HG02973 (cell line): ENCODE data around the gene IZUMO1.
"Not testable (repeated sequence)": the region's sequence is repeated elsewhere in the genome, so short reads cannot be mapped to it uniquely, and the experiment has no call there.

Experiments
- ATAC-seq: cut with Tn5 transposase; IDR thresholded peaks from one replicate; pipeline ENCODE4 v1.9.1; 2021; ENCODE audit warnings: moderate library complexity; ENCODE audit not compliant: unreplicated experiment

Gene IZUMO1

DNA sequence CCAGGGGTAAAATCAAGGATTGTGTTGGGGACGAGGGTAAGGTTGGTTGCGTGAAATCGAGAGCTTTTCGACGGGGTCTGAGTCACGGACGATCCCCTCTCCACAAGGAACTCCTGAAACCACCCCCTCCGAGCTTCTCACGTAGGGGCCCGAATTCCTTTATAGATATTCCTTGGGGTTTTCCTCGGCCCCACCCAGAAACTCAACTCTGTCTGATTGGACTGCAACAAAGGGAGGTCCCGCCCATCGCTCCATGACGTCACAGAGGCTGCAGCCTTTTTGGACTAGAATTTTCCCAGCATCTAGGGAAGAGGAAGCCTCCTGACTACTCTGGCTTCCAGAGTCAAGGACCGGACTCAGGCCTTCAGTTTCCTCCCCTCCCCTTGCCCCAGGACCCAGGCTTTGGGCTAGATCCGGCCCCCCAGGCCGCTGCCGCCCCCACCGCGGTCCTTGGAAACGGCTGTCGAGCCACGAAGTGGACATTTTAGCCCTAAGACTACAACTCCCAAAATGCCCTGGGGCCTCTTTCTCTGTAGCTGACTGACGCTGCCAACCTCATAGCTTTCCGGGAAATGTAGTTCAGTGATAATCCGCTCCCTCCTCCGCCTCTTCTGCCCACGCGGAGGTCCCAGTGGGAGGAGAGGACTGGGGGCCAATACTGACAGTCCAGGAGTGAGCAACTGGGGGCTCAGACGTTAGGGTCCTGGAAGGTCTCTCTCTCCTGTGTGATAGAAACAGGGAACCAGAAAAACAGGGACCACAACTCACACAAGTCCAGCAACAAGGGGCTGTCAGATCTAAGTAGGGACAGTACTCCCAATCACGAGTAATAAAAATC is at the start of gene IZUMO1:
Gene IZUMO1, minus strand, starts transcription at position 172 of the 838 bp plus-strand sequence. CDS start 1,050 bp downstream, outside the sequence.
- ATAC-seq, result no peak

DNA sequence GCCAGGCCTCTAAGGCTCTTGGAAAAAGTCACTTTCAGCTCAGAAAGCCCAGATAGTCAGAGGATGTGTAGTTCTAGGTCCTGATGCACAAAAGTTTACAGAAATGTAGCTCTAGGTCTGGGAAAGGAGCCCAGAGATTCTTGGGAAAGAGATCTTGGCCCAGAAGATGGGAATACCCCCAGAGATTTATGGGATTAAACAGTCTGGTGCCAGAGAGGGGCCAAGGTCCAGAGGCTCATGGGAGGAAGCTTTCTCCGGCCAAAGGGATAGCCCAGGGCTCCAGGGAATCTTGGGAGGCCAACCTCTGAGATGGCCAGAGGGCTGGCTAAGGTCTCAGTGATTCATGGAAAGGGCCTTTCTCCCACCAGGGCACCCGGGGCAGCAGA is 49.0 kb upstream of the IZUMO1 start:
- ATAC-seq, result no peak

DNA sequence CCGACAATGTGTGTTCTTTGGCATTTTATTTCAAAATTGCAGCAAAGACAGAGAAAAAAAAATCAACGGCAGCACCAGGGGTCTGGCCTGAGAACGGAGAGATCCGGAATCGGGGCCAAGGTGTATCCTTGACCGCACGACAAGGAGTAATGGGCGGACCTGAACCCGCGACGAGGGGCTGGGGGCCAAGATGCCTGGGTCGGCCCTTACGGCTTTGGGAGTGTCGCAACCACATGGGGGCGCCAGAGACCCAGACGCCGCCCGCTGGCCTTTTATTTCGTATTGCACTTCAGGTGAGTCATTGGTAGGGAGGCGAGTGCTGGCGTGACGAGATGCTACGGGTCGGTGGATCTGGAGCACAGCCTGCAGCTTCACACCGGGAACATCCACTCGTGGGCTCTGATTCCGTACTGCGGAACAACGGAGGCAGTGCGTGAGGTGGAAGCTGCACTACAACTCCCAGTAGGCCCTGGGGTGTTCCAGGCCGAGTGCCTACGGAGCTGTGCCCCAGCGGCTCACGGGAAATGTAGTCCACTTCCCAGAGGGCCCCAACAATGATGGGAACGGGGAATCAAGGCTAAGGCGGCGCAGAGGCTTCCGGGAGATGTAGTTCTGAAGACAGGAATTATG is 48.5 kb upstream of the IZUMO1 start:
- ATAC-seq, result peak; percentile 73

DNA sequence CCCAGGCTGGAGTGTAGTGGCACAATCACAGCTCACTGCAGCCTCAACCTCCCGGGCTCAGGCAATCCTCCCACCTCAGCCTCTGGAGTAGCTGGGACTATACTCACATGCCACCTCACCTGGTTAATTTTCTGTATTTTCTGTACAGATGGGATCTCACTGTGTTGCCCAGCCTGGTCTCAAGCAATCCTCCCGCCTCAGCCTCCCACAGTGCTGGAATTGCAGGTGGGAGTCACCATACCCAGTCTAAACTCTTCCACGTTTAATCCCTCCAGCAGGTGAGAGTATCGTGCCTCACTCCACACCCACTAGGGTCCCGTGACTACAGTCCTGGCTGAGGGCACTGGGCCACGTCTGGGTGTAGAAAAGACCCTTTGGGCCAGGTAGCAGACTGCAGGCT is 47.6 kb upstream of the IZUMO1 start:
- ATAC-seq, result no peak

DNA sequence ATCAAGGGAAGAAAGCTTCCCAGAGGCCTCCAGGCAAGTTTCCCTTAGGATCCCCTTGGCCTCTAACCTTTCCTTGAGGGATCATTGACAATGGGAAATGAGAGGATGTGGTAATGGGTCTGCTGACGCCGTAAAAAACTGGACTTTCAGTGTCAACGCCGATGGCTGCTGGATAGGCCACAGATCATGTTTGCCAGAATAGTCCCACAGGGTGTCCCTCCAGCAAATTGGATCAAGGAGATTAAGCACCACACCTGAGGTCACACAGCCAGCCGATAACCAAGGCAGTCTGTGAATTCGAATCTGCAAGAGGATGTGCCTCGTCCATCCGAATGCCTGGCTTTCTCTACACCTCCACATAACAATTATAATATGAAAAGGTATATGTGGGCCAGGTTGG is 46.6 kb upstream of the IZUMO1 start:
- no peak for ATAC-seq

DNA sequence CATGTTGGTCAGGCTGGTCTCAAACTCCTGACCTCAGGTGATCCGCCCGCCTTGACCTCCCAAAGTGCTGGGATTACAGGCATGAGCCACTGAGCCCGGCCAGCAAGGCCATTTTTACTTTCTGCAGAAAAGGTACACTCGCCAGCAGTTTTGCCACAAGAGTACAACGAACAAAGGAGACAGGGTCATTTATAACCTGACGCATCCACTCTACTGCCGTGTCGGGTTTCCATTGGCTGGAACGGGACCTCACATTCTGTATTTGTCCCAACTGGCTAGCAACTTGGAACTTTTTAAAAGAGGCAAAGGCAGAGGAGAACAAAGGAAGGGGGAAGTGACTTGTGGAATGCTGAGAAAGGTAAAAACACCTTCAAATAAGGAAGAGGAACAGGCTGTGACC is 40.6 kb upstream of the IZUMO1 start:
- ATAC-seq, result not testable (repeated sequence)

DNA sequence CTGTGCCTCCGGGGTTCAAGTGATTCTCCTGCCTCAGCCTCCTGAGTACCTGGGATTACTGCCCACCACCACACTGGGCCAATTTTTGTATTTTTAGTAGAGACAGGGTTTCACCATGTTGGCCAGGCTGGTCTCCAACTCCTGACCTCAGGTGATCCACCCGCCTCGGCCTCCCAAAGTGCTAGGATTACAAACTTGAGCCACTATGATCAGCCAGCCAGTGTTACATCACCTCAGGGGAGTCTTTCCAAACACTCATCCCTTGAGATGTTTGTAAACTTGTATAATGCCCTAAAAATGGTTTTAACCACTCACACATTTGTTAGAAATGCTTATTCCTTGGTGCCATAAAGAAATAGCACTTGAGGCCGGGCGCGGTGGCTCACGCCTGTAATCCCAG is 39.7 kb upstream of the IZUMO1 start:
- ATAC-seq, result not testable (repeated sequence)

DNA sequence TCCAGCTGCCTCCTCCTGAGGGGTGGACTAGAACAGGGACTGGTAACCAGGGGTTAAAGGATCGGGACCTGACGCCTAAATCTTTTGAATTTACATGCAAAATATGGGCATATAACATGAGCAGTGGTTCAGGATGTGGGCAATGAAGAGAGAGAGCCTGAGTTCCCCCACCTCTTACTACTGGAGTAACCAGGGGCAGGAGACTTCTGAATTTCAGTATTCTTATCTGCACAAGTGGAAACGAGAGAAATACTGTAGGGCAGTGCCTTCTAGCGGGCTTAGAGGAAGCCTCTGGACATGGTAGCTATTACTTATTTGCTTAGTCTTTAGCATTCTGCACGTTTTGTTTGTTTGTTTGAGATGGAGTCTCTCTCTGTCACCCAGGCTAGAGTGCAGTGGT is 37.8 kb upstream of the IZUMO1 start:
- no peak for ATAC-seq

DNA sequence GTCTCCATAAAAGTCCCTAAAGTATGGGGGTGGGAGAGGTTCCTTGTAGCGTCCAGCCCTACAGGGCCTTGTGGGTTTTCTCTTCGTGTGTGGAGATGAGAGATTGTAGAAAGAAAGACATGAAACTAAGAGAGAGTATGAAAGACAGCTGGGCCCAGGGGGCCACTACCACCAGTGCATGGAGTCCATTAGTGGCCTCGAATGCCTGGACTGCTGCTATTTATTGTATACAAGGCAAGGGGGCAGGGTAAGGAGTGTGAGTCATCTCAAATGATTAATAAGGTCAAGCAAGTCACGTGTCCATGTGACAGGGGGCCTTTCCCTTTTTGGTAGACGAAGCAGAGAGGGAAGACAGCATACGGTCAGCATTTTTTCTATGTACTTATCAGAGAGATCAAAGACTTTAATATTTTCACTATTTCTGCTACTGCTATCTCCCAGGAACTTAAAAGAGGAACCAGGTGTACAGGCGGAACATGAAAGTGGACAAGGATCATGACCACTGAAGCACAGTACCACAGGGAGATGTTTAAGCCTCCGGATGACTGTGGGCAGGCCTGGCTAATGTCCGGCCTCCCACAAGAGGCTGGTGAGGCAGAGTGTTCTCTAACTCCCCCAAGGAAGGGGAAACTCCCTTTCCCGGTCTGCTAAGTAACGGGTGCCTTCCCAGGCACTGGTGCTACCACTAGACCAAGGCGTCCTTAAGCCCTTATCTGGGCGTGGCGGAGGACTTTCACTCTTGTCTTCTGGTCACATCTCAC is 34.1 kb upstream of the IZUMO1 start:
- ATAC-seq, result no peak

DNA sequence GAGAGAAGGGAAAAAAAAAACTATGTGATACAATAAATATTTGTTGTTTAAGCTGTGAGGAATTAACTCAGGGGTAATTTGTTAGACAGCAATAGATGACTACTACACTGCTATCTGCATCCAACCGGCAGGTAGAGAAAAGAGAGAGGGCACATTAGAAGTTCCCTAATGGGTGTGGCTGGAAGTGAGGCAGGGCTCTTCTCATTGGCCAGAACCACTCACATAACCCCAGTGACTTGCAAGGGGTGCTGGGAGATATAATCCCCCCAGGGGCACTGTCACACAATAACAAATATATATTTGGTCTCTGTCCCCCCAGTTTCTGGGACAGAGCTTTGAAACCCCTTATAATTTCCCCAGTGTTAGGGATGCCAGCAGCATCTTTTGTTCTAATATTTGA is 32.9 kb upstream of the IZUMO1 start:
- ATAC-seq, result no peak

DNA sequence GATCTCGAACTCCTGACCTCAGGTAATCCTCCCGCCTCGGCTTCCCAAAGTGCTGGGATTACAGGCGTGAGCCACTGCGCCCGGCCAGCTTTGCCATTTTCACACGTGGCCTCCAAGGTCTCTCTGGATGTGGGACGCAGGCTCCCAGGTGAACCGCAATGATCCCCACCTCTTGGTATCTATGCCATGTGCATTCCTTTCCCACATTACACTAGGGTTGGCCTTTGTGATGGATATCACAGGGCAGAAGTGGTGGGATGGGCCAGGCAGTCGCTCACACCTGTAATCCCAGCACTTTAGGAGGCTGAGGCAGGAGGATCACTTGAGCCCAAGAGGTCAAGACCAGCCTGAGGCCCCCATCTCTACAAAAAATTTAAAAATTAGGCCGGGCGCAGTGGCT is 31.0 kb upstream of the IZUMO1 start:
- no peak for ATAC-seq

DNA sequence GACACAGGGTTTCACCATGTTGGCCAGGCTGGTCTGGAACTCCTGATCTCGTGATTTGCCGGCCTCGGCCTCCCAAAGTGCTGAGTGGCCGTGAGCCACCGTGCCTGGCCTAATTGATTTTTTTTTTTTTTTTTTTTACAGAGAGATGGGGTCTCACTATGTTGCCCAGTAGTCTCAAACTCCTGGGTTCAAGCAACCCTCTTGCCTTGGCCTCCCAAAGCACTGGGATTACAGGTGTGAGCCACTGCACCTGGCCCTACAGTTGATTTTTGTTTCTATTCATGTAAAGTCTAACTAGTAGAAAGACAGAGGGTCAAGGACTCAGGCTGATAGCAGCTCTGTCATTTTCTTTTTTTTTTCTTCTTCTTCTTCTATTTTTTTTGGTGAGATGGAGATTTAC is 30.4 kb upstream of the IZUMO1 start:
- ATAC-seq, result no peak

DNA sequence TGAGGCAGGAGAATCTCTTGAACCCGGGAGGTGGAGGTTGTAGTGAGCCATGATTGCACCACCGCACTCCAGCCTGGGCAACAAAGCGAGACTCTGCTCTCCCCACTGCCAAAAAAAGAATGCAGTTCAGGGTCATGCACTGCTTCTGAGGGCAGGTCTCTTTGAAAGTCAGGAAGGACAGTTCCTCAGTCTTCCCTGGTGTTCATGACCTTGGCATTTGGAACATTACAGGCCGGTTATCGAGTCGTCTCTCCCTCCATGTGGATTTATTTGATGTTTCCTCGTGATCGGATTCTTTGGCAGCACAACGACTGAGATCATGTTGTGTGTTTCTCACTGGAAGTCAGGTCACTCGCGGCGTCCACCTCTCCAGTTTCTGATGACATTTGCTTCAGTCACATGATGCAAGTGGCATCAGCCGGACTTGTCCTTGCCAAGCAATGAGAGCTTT is 25.8 kb upstream of the IZUMO1 start:
- no peak for ATAC-seq

DNA sequence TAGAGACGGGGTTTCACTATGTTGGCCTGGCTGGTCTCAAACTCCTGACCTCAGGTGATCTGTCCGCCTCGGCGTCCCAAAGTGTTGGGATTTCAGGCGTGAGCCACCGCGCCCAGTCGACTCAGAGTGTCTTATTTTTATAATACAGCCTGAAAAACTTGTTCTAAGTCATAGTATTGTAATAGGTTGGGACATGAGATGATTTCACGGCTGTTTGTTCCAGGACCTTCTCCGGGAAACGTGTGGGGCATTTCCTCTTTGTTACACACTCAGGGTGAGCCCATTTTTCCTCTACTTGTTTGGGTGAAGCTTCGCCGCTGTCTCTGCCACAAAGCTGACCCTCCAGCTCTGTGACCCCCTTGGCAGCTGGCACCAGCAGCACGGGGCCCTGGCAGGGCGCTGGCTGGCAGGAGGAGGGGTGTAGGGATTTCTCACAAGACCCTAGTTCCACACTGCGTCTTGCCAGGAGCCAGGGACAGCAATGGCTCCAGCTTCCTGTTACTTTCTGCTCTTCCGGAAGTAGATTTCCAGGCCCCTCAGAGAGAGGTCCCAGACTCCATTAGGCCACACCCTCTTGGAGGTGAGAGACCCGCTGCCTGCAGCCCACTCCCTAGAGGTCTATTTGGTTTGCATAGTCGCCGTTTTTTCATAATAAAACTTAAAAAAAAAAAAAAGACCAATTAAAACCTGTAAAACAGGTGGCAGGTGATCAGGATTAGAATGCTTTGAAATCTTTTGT is 24.2 kb upstream of the IZUMO1 start:
- no peak for ATAC-seq

DNA sequence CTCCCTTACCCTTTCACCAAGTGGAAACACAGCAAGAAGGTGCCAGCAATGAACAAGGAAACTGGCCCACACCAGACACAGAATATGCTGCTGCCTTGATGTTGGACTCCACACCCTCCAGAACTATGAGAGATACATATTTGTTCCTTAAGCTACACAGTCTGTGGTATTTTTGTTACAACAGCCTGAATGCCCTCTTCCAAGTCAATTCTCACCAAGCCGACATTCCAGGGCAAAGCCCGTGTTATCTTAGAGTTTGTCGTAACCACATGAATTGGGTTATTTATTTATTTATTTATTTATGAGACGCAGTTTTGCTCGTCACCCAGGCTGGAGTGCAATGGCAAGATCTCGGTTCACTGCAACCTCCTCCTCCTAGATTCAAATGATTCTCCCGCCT is 23.6 kb upstream of the IZUMO1 start:
- ATAC-seq, result no peak

DNA sequence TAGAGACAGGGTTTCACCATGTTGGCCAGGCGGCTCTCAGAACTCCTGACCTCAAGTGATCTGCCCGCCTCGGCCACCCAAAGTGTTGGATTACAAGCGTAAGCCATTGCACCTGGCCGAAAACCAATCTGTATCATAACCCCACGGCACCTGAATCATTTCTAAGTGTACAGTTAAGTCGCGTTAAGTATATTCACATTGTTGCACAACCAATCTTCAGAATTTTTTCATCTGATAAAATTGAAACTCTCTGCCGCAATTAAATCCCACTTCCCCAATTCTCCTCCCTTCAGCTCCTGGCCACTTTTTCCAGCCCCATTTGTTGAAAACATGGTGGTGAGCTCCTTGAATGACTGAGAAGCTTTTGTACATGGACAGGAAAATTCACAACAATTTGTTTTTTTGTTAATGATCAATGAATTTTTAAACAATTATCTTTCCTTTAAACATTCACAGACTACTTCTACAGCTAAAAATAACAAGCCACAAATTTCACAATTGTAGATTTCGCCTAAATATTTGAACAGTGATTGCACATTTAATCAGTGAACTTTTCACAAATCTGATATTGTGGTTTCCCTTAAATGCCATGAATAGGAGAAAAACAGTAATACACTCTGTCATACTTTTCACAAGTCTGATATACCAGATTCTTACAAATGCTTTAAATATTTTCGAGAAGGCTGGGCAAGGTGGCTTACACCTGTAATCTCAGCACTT is 22.4 kb upstream of the IZUMO1 start:
- ATAC-seq, result no peak

DNA sequence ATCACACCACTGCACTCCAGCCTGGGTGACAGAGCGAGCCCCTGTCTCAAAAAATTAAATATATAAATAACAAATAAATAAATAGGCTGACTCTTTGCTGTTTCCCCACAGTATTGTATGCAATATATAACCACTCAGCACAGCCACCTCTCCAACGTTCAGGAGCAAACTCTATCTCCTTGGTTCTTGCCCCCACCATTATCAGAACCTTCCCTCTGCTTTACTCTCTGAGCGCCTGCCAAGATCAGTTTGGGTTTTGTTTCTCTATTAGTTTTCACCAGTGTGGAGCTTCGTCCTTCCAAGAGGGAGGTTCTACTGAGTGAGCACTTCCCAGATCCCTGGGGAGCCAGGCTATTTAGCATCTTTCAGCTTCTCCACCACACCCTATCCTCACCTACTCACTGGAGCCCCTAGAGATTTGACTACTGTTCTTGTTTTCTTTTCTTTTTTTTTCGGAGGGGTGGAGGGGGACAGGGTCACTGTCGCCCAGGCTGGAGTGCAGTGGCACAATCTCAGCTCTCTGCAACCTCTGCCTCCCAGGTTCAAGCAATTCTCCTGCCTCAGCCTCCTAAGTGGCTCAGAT is 21.6 kb upstream of the IZUMO1 start:
- ATAC-seq, result not testable (repeated sequence)

DNA sequence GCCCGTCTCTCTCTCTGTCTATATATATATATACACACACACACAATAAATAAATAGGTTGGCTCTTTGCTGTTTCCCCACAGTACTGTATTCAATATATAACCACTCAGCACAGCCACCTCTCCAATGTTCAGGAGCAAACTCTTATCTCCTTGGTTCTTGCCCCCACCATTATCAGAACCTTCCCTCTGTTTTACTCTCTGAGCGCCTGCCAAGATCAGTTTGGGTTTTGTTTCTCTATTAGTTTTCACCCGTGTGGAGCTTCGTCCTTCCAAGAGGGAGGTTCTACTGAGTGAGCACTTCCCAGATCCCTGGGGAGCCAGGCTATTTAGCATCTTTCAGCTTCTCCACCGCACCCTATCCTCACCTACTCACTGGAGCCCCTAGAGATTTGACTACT is 19.1 kb upstream of the IZUMO1 start:
- not testable (repeated sequence) for ATAC-seq

DNA sequence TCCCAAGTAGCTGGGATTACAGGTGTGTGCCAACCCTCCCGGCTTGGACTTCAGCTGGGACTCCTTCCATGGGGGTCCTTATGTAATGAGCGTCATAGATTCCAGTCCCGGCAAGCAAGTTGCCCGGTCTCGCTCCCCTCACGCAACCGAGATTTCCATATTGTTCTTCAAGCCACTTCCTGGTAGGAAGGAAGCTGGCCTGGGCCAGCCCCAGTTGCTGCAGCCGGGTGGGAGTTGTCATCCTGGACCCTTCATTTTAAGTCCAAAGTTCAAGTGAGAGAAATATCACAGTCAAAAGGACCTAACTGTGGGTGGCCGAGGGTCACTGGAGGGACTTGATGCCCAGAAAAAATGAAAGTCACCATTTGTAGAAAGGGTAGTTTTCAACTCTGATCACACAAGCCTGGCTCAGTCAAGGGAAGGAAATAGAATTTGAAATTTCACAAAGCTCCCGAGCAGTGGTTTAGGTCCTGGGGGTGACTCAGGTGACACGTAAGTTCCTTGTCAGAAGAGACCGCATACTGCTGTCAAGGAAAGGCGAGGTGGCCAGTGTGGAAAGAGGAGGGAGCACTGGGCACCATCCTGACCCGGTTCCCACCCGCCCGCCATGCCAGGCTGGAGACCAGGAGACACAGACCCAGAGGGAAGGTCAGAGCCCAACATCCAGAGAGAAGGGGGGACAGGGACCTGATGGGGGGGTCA is 13.9 kb upstream of the IZUMO1 start:
- ATAC-seq, result no peak
